Hematopoietic multipotent progenitor cell treated with erythropoietin and hydrocortisone succinate and interleukin-3 and kit ligand, for 8 days (in vitro differentiated cells): ENCODE measurements around the gene PRLH.

Experiments
- DNase-seq: peaks from one replicate; pipeline ENCODE4 v3.0.0-alpha.2; 2015

Gene PRLH, protein sequence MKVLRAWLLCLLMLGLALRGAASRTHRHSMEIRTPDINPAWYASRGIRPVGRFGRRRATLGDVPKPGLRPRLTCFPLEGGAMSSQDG

DNA sequence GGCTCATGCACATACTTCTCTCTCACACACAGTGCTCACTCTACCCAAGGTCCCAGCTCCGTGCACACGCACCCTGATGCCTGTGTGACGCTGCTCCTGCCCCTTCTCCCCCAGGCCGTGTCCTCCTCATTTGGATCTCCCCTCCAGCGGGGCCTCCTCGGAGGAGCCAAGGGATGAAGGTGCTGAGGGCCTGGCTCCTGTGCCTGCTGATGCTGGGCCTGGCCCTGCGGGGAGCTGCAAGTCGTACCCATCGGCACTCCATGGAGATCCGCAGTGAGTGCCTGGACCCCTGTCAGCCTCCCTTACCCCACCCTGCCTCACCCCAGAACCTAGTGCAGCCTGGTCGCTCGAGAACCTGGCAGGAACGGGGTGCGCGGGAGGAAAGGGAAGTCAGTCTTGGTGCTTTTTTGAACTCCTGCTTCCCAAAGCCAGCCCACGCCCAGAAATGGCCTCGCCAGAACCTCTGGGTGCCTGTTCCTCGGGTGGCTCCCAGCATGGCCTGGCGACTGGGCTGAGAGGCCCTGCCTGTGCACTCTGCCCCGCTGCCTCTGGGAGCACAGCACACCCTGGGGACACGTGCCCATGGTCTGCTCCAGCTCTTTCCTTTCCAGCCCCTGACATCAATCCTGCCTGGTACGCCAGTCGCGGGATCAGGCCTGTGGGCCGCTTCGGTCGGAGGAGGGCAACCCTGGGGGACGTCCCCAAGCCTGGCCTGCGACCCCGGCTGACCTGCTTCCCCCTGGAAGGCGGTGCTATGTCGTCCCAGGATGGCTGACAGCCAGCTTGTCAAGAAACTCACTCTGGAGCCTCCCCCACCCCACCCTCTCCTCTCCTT is at the start of gene PRLH:
Gene PRLH (plus strand): TSS at position 174 of the 835 bp plus-strand sequence. CDS start 0 bp downstream, at position 174.
- DNase-seq: no peak

DNA sequence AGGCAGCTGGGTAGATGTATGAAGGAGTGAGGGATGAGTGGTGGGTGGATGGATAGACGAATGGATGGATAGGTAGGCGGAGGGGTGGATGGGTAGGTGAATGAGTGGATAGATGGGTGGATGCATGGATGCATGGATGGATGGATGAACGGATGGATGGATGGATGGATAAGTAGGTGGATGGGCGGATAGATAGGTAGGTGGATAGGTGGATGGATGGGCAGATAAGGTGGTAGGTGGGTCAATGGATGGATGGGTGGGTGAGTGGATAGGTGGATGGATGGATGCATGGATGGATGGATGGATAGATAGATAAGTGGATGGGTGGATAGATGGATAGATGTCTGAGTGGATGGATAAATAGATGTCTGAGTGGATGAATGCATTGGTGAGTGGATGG is 49.2 kb upstream of the PRLH start:
- no peak for DNase-seq

DNA sequence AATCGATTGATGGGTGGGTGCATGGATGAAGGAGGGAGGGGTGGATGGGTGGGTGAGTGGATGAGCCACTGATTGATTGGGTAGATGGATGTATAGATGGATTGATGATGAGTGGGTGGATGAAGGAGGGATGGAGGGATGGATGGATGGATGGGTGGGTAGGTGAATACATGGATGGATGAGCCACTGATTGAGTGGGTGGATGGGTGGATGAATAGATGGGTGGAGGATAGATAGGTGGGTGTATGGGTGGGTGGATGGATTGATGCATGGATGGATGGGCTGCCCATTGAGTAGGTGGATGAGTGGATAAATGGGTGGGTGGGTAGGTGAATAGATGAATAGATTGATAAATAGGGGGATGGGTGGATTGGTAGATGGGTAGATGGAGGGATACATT is 48.4 kb upstream of the PRLH start:
- DNase-seq: no peak

DNA sequence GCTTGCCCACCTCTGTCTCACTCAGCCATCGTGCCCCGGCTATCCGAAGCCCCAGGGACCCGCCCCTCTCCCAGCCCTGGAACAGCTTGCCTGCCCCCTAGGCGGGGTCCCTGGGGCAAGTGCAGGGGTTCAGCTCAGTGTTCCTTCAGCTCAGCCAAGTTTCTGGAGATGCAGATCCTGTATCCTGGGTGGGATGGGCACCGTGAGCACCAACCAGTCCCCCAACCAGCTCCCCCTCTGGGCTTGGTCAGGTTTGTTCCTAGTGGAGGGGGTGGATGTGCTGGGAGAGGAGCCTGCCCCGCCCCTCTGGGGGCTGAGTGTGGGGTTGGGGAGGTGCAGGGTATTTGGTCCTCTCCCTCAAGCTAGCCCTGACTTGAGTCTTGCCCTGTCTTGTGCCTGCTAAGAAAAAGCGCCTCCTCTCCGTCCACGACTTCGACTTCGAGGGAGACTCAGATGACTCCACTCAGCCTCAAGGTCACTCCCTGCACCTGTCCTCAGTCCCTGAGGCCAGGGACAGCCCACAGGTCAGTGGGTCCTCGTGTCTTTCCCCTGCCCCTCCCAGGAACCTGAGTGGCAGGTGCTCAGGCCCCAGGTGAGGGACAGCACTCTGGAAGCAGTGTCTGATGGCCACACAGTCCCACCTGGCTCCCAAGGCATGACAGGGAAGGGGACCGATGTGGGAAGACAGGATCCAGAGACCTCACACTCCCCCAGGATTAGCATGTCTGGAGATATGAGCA is 46.7 kb upstream of the PRLH start:
- no peak for DNase-seq

DNA sequence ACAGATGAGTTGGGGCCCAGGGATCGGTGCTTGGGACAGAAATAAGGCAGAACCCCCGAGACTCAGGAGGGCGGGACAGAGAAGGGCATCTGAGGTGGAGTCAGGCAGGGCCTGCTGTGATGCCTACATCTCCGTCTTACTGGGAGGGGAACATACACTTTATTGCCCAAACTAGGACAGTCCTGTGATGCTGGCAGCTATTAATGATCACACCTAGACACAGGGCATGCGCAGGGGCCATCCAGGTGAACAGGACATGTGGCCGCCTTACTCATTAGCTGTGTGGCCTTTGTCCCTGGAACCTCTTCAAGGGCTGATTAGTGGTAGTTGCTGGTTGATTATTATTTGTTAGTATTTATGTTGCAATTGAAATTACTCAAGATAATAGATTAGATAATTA is 46.1 kb upstream of the PRLH start:
- DNase-seq: no peak

DNA sequence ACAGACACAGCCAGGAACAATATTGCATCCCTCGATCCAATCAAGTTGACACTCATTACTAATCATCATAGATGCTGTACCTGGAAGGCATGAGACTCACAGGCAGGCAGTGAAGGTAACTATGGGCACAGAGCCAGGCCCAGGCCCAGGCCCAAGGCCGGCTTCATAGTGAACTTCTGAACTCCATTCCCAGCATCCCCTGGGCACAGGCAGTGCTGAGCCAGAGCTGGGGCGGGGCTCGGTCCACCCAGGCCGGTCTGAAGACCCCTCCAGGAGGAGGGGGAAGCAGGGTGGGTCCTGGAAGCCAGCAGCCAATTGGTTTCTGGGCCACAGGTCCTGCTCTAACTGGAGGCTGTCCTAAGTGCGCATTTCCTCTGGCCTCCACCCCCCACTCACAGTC is 41.7 kb upstream of the PRLH start:
- DNase-seq: no peak

DNA sequence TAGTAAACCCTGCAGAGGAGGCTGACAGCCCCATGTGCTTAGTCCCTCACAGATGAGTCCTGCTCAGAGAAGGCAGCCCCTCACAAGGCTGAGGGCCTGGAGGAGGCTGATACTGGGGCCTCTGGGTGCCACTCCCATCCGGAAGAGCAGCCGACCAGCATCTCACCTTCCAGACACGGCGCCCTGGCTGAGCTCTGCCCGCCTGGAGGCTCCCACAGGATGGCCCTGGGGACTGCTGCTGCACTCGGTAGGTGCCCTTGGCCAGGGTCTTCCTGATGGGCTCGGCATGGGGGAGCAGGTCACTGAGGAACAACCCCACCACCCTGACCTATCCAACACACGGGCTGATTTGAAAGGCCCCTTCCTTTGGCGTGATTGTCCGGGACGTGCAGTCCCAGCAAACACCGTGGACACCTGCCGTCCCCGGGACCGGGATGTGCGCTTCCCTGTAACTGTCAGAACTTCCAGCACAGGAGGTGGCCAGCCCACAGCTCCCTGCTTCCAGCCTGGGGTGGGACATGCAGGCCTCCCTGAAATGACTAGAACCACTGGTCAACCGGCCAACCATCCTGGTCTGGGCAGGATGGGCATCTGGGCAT is 40.7 kb upstream of the PRLH start:
- DNase-seq: no peak

DNA sequence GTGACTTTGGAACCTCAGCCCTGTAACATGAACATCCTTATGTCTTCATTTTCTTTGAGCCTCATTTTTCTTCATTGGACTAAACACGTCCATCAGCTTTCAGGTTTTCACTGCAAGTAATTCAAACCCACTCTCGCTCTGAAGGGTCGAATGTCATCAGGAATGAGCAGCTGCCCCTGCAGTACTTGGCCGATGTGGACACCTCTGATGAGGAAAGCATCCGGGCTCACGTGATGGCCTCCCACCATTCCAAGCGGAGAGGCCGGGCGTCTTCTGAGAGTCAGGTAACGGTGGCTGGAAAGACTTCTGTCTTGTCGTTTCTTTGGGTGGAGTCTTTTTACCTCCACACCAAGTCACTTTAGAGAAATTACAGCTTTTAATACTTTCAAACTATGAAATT is 39.1 kb upstream of the PRLH start:
- no peak for DNase-seq

DNA sequence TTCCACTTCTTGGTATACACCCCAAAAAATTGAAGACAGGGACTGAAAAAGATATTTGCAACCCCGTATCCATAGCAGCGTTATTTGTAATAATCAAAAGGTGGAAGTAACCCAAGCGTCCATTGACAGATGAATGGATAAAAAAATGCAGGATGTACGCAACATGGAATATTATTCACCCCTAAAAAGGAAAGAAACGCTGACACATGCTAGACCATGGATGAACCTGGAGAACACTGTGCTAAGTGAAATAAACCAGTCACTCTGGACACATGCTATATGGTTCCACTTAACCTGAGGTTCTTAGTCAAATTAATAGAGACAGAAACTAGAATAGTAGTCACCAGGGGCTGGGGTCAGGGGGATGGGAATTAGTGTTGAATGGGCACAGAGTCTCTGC is 38.6 kb upstream of the PRLH start:
- DNase-seq: no peak

DNA sequence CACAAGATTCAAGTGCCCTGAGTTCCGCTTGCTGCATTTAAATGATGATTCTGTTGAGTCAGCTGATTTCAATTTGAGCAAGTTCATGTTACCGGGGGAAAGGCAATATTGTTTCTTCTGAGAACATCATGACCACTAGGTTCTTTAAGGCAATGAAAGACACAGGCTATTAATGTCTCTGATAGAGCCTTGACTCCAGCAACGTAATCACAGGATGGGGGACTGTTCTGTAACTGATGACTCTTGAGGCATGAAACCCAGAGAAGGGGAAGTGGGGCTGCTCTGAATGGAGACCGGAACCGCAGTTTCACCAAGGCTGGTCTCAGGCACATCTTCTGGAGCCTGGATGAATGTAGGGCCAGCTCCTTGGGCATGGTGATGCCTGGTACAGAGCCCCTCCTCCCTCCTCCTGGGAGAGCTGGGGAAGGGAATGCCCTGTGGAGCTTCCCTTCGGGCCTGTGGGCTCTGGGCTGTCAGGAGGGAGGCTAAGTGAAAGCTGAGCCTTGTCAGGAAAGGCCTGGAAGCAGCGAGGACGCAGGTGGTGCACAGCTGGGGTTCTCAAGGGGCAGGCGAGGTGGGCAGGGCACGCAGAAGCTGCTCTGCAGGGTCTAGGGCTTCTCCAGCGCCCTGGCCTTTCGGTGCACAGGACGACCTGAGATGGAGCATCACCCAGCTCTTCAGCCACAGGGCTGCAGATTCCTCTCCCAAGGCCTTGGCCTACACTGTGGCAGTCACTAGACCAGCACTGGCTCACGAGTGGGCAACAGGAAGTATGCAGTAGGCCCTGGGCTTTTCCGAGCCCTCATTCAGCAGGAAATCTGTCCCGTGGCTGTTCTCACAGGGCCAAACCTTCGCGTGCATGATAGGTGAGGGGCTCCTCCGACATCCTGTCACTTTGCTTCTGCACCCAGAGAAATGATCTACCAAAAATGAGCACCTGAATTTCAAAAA is 36.6 kb upstream of the PRLH start:
- DNase-seq: no peak

DNA sequence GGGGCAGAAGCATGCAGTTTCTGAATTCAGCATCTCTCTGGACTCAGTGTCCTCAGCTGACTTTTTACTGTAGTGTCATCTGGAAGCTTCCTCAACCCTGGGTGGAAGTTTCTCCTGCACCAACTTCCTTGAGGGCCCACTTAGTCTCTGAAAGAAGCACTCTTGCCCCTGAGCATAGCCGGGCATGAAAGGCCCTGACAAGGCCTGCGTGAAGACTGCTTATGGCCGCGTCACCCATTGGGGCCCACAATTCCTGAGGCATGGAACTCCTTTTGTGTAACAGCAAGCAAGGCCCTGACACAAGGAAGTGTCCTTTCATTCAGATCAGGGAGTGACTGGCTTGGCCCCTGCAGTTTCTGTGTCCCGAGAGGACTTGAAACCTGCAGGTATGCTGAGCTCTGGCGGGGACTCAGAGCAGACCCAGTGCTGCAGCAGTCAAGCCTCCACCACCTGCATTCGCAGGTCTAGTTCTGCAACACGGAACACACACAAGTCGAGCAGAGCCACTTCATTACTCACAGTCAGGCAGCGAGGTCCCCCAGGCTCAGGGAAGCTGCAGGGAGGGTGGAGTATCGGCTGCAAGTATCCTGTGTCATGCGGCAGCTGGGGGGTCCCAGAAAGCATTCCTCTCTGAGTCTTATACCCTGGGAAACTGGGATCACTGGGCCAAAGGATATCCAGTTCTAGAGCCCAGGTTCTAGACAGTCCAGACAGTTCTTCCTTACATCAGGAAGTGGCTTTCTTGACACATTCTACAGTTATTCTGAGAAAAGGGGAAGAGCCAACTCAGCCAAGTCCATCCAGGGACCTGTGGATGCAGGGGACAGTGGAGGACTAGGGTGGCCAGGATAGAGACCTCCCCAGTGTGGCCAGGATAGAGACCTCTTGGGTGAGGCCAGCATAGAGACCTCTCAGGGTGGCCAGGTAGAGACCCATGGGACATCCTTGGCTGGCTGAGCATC is 35.6 kb upstream of the PRLH start:
- DNase-seq: no peak

DNA sequence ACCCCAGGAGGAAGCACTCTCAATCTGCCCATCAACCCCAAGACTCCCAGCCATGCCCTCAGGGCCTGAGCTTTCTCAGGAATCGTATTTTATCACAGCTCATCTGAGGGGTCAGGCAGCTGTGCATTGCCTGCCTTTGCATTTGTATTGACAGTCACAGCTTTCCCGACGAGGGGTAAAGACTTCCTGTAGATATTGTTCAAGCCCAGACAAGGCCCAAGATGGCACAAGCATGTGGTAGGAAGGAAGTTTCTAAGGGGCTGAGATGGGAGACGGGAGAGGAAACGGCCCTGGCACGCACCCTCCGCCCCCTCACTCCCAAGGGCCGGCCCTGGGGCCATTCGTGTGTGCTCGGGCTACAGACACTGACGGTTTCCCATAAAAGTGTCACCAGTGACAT is 34.2 kb upstream of the PRLH start:
- no peak for DNase-seq

DNA sequence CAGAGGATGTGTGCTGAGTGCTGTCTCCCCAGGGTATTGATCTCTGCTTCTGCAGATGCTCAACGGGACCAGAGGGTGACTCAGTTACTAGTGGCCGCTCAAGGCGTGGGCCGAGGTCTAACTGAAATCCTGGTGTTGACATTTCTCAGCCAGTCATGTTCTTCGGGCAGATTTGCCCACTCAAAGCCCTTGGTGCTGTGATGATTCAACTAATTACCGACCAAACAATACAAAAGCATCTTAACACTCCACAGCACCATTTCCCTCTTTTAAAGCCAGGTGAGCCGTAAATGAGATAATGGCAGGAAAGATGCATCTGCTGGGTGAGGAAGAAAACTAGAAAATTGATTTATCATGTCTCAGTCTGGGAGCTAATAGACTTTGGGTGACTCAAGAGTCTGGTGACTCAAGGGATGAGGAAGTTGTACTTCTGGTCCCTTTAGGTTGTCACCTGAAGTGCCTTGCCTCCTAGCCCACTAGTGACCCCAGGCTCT is 32.7 kb upstream of the PRLH start:
- DNase-seq: no peak

DNA sequence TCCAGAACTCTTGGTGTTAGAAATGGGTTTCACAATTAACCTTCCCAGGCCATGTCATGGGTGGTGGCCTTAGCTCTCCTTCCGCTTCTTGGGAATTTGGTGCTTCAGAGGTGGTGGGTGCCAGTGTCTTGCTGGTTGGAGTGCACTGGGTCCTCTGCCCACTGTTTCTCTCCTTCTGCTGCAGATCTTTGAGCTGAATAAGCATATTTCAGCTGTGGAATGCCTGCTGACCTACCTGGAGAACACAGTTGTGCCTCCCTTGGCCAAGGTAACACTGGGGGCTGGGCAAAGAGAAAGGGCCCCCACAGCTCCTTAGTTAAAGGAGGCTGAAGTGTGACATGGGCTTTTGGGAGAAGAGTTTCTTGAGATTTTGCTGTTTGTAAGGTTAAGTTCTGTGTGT is 32.0 kb upstream of the PRLH start:
- no peak for DNase-seq

DNA sequence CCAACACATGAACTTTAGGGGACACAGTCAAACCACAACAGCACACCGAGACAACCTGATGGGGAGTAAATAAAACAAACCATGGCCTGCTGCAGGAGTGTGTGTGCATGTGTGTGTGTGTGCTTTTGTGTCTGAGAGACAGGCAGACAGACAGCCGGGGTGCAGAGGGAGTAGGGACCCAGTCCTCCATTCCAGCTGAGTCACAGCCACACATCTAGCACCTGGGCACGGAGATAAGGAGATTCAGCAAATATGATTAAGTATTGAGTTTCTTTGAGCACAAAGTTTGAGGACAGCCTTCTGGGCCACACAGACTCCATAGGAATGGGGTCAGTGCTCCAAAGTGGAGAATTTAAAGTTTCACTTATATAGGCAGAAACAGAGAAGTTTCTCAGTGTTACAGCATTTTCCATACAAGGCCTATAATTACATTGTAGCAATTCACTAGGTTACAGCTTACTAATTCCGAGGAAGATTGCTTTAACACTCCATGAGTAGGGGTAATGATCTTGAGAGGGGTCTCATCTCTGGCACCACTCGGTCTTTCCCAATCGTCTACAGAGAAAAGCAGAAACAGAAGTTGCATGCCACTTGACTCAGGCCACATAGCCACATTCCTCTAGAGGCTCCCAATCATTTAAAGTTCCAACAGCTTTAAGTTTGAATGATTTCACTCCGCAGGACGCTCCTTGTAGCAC is 30.8 kb upstream of the PRLH start:
- DNase-seq: peak; percentile 64

DNA sequence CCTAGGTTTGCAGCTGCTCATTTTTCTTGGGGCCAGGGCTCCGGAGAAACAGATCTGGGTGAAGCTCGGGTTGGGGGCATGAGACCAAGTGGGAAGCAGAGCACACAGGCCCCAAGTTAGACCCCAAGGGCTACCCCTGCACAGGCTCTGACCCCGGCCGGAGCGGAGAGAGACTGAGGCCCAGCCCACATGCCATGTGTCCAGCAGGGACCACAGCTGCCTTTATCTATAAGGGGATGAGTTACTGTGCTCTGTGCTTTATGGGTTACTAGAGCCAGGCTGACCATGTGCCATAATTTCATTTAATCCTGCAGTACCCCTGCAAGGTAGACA is 30.3 kb upstream of the PRLH start:
- DNase-seq: no peak

DNA sequence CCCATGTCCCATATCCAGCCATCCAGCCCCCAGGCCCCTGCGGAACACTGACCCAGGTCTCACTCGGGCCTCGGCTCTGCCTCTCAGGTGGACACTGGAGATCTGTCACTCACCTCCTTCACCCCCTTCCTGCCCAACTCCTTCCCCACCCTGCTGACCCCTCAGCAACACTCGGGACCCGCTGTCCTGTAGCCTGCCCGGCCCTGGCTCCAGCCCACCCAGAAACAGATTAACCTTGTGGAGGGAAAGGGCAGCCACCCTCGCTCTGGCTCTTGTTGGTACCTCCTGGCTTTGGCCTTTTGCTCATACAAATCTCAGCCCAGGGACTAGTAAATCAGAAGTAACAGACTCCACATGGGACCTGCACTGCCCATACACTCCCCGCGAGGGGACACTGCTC is 29.8 kb upstream of the PRLH start:
- DNase-seq: no peak

DNA sequence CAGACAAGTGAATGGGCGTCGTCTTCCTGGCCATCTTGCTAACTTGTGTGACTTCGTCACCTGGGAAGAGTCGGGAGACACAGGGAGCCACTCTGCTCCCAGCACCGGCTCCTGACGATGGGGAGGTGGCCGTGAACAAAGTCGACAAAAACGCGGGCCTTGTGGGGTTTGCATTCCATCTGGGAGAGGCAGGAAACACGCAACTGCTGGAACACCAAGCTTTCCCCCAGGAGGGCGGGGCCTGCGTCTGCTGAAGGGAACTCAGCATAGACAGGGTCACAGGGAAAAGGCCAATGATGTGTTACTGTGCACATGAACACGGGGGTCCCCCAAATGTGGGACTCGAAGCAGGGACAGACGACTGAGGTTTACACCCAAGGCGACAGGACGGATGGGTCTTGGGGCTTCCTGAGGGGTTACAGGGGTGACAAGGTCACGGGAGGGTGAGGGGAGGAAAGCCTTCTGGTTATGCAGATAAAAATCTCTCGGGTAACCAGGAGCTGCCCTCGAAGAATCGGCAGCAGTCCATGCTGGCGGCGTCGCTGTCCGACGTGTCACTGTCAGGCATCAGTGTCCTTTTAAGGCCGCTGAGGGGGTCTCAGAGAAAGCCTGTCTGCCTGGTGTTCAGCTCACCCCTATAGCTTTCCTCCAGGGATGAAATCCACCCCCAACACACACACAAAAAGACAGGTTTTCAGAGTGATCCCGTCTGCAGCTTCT is 28.2 kb upstream of the PRLH start:
- no peak for DNase-seq

DNA sequence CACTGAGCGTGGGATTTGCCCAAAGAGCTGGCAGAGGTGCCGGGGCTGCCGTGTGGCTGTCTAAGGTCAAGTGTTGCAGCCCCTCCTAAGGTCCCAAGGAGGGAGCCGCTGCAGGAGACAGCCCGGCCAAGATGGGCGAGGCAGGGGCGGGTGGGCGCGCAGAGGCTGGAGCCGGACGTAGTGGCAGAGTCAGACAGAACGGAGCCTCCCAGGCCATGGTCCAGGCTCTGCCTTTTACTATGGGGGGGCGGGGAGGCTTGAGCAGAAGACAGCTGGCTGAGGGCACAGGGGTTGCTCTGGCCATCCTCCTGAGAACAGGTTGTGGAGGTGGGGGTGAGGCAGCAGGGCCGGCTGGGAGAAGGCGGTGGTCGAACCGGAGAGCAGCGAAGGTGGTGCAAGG is 27.5 kb upstream of the PRLH start:
- DNase-seq: no peak

DNA sequence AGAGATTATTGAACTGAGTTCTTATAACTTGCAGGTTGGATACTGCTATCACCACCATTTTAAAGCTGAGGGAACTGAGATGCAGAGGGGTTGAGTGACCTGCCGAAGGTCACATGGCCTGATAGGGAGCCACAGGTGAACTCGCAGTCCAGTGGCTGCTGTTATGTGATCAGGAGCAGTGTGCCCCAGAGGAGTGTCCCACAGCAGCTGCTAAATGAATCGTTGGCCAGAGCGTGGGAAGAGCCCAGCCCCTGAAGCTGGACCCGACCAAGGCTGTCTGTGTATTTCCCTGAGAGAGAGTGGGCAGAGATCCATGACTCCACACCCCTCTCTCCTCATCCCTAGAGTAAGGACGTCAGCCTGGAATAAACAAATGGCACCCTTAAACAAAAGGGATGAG is 26.7 kb upstream of the PRLH start:
- DNase-seq: no peak
